H1 (cell line): Measurements from ENCODE around the gene RHOXF2B. TPM values are rescaled to one million over a fixed set of nuclear protein-coding genes. Genes with fewer than 3 reads are reported as not detected.

Experiments used
- CTCF ChIA-PET: fragments of 300-600 bp; sonication (Branson Sonifier 250); formaldehyde crosslinking; loops from one replicate; lab custom pipeline; 2021; ENCODE audit not compliant: partially characterized antibody; lab: Charles Lee
- POLR2A ChIA-PET: fragments of 300-600 bp; sonication (Branson Sonifier 250); formaldehyde crosslinking; loops from one replicate; lab custom pipeline; 2021; ENCODE audit warnings: inconsistent platforms; ENCODE audit not compliant: partially characterized antibody; lab: Charles Lee
- DNase-seq, 2 experiments: peaks; one replicate each; pipeline versions ENCODE4 v3.0.0 to v3.0.0-alpha.2; 2010 to 2022; ENCODE audit warnings: low spot score in 2 of 2, low read depth in 1 of 2, mixed read lengths in 1 of 2
- FAIRE-seq: peaks from 2 replicates; lab custom pipeline; 2011; peaks lifted over from hg19 to GRCh38; lab: Jason Lieb, UNC
- H2AFZ ChIP-seq: 2 replicates; pipeline ENCODE4 v1.8.1; 2012; ENCODE audit warnings: low read length, inconsistent platforms
- H2AK5ac ChIP-seq: 2 replicates; pipeline ENCODE4 v1.6.1; 2013; ENCODE audit warnings: low read depth, low read length
- H2BK120ac ChIP-seq: replicated peaks from 2 replicates; pipeline ENCODE3; 2013; ENCODE audit warnings: low read depth, low read length, inconsistent platforms
- H2BK12ac ChIP-seq: 2 replicates; pipeline ENCODE4 v1.6.1; 2013; ENCODE audit warnings: low read depth, low read length
- H2BK15ac ChIP-seq: 2 replicates; pipeline ENCODE4 v1.6.1; 2013; ENCODE audit warnings: low read length
- H2BK20ac ChIP-seq: 2 replicates; pipeline ENCODE4 v1.6.1; 2013; ENCODE audit warnings: low read length
- H2BK5ac ChIP-seq: 2 replicates; pipeline ENCODE4 v1.6.1; 2013; ENCODE audit warnings: low read depth, low read length
- H3K14ac ChIP-seq: 2 replicates; pipeline ENCODE4 v1.6.1; 2013; ENCODE audit warnings: inconsistent platforms; ENCODE audit not compliant: insufficient read length
- H3K18ac ChIP-seq: 2 replicates; pipeline ENCODE4 v1.6.1; 2013; ENCODE audit warnings: low read length; ENCODE audit errors: extremely low read depth
- H3K23ac ChIP-seq: 2 replicates; pipeline ENCODE4 v1.6.1; 2013; ENCODE audit warnings: inconsistent platforms; ENCODE audit not compliant: insufficient read length
- H3K23me2 ChIP-seq: 2 replicates; pipeline ENCODE4 v1.6.1; 2013; ENCODE audit warnings: low read depth, low read length
- H3K27ac ChIP-seq: 2 replicates; pipeline ENCODE4 v1.6.1; 2011; ENCODE audit warnings: low read depth, low read length, inconsistent platforms
- H3K27me3 ChIP-seq, 4 experiments: replicated peaks in 1 of 4; 1 replicate in 1 of 4; 2 replicates in 3 of 4; pipeline versions ENCODE4 v1.6.1 to v1.8.1; 2011 to 2013; ENCODE audit warnings: low read length in 3 of 4, mild to moderate bottlenecking in 3 of 4, inconsistent platforms in 2 of 4, mixed read lengths in 2 of 4, moderate library complexity in 1 of 4; ENCODE audit not compliant: control insufficient read depth in 3 of 4, insufficient read depth in 3 of 4; ENCODE audit errors: extremely low read depth in 1 of 4
- H3K36me3 ChIP-seq, 4 experiments: 2 replicates each; pipeline versions ENCODE4 v1.6.1 to v1.8.1; 2011 to 2013; ENCODE audit warnings: mild to moderate bottlenecking in 4 of 4, low read length in 3 of 4, moderate library complexity in 2 of 4, control low read depth in 1 of 4, inconsistent platforms in 1 of 4; ENCODE audit not compliant: insufficient read depth in 4 of 4, control insufficient read depth in 2 of 4
- H3K4ac ChIP-seq: replicated peaks from 2 replicates; pipeline ENCODE3; 2013; ENCODE audit warnings: low read length, low read depth, mixed read lengths, inconsistent platforms; ENCODE audit not compliant: insufficient read length
- H3K4me1 ChIP-seq, 4 experiments: replicated peaks in 1 of 4; 1 replicate in 1 of 4; 2 replicates in 3 of 4; pipeline versions ENCODE4 v1.6.1 to v1.8.1; 2011 to 2013; ENCODE audit warnings: low read length in 3 of 4, inconsistent platforms in 2 of 4, mixed read lengths in 1 of 4; ENCODE audit not compliant: insufficient read depth in 4 of 4, control insufficient read depth in 3 of 4
- H3K4me2 ChIP-seq, 2 experiments: 2 replicates each; pipeline versions ENCODE4 v1.6.1 to v1.8.1; 2011 to 2013; ENCODE audit warnings: low read depth in 2 of 2, low read length in 2 of 2, control low read depth in 1 of 2, inconsistent platforms in 1 of 2, mild to moderate bottlenecking in 1 of 2; ENCODE audit not compliant: insufficient read depth in 1 of 2
- H3K4me3 ChIP-seq, 4 experiments: fragments of 200-600, 300-600 bp in 1 of 4; sonication (generic), shearing (Covaris generic), sonication (Bioruptor Twin) in 1 of 4; 2 replicates each; pipeline versions ENCODE4 v1.5.1 to v1.8.1; 2011 to 2016; ENCODE audit warnings: low read length in 4 of 4, low read depth in 3 of 4, control low read depth in 2 of 4, inconsistent platforms in 2 of 4, mild to moderate bottlenecking in 2 of 4, mixed read lengths in 1 of 4, moderate library complexity in 1 of 4; ENCODE audit not compliant: insufficient read depth in 2 of 4; ENCODE audit errors: extremely low read depth in 1 of 4
- H3K56ac ChIP-seq: replicated peaks from 2 replicates; pipeline ENCODE3; 2013; ENCODE audit warnings: low read depth, mild to moderate bottlenecking, mixed read lengths, low read length, inconsistent platforms; ENCODE audit not compliant: insufficient read length
- H3K79me1 ChIP-seq: 2 replicates; pipeline ENCODE4 v1.6.1; 2013; ENCODE audit warnings: low read depth, low read length, control low read depth
- H3K79me2 ChIP-seq, 2 experiments: 2 replicates each; pipeline versions ENCODE4 v1.6.1 to v1.8.1; 2012 to 2013; ENCODE audit warnings: low read length in 2 of 2, mild to moderate bottlenecking in 2 of 2, inconsistent platforms in 1 of 2; ENCODE audit not compliant: insufficient read depth in 2 of 2, control insufficient read depth in 1 of 2
- H3K9ac ChIP-seq, 4 experiments: replicated peaks in 1 of 4; 1 replicate in 1 of 4; 2 replicates in 3 of 4; pipeline versions ENCODE4 v1.6.1 to v1.8.1; 2011 to 2013; ENCODE audit warnings: low read depth in 3 of 4, low read length in 3 of 4, control low read depth in 2 of 4, mild to moderate bottlenecking in 2 of 4, moderate library complexity in 2 of 4, inconsistent platforms in 1 of 4; ENCODE audit errors: extremely low read depth in 1 of 4
- H3K9me3 ChIP-seq, 2 experiments: 2 replicates each; pipeline versions ENCODE4 v1.6.1 to v1.8.1; 2012 to 2013; ENCODE audit warnings: mild to moderate bottlenecking in 2 of 2, moderate library complexity in 2 of 2, control low read depth in 1 of 2, inconsistent platforms in 1 of 2, low read depth in 1 of 2, low read length in 1 of 2, mixed read lengths in 1 of 2; ENCODE audit not compliant: insufficient read depth in 2 of 2
- H4K20me1 ChIP-seq, 2 experiments: replicated peaks in 1 of 2; 2 replicates each; pipeline versions ENCODE3 to v1.8.1; 2011 to 2013; ENCODE audit warnings: inconsistent platforms in 2 of 2, low read length in 2 of 2, mild to moderate bottlenecking in 1 of 2; ENCODE audit not compliant: insufficient read depth in 2 of 2, control insufficient read depth in 1 of 2
- H4K5ac ChIP-seq: 2 replicates; pipeline ENCODE4 v1.6.1; 2013; ENCODE audit warnings: low read length, low read depth, mixed read lengths, inconsistent platforms; ENCODE audit not compliant: insufficient read length
- H4K8ac ChIP-seq: 2 replicates; pipeline ENCODE4 v1.8.0; 2013; ENCODE audit warnings: mild to moderate bottlenecking, moderate library complexity, low read length, inconsistent platforms; ENCODE audit not compliant: insufficient read depth; ENCODE audit errors: extremely low read depth
- H4K91ac ChIP-seq: replicated peaks from 2 replicates; pipeline ENCODE3; 2013; ENCODE audit warnings: low read length, mixed read lengths, inconsistent platforms; ENCODE audit not compliant: insufficient read length
- ASH2L ChIP-seq: fragments of 200-600, 300-600 bp; sonication (generic); IDR thresholded peaks from one replicate; pipeline ENCODE4 v1.7.1; 2017; ENCODE audit warnings: low read length
- KDM5A ChIP-seq: fragments of 200-600 bp; IDR thresholded peaks from 2 replicates; pipeline ENCODE4 v1.7.1; 2012; ENCODE audit warnings: mild to moderate bottlenecking, low read length, inconsistent platforms, mixed read lengths
- MAX ChIP-seq: IDR thresholded peaks from 2 replicates; pipeline ENCODE4 v1.6.1; 2012; ENCODE audit warnings: inconsistent platforms
- RFX5 ChIP-seq: IDR thresholded peaks from 2 replicates; pipeline ENCODE4 v1.6.1; 2011; ENCODE audit warnings: low read depth, low read length, improper control_type of control experiment, borderline replicate concordance
- RXRA ChIP-seq: IDR thresholded peaks from 2 replicates; pipeline ENCODE4 v1.6.1; 2011; ENCODE audit warnings: low read depth, mild to moderate bottlenecking, low read length, moderate library complexity; ENCODE audit not compliant: insufficient read depth
- SIN3A ChIP-seq, 2 experiments: IDR thresholded peaks in 1 of 2; conservative IDR thresholded peaks in 1 of 2; 2 replicates each; pipeline ENCODE4 v1.6.1; 2011 to 2012; ENCODE audit warnings: low read length in 2 of 2, improper control_type of control experiment in 1 of 2, low read depth in 1 of 2, mild to moderate bottlenecking in 1 of 2
- SRF ChIP-seq: IDR thresholded peaks from 2 replicates; pipeline ENCODE4 v1.6.1; 2011; ENCODE audit warnings: mild to moderate bottlenecking, low read depth, low read length, moderate library complexity
- USF2 ChIP-seq: IDR thresholded peaks from 2 replicates; pipeline ENCODE4 v1.6.1; 2011; ENCODE audit warnings: low read length, improper control_type of control experiment
- WGBS, 2 experiments: shearing (Covaris generic) in 1 of 2; methylation state at CpG; one replicate each; pipeline versions ENCODE4 v1.1.6 to v1.1.7; 2013 to 2015; ENCODE audit warnings: low lambda C conversion rate in 2 of 2, mixed read lengths in 2 of 2, inconsistent platforms in 1 of 2, low coverage in 1 of 2, missing lambda C conversion rate in 1 of 2; ENCODE audit not compliant: insufficient replicate concordance in 2 of 2, insufficient coverage in 1 of 2, insufficient read length in 1 of 2; ENCODE audit errors: extremely low coverage in 1 of 2, missing lambda C conversion rate in 1 of 2; 5-methylcytosine and 5-hydroxymethylcytosine counted together
- polyA plus RNA-seq, 7 experiments: library from polyadenylated mRNA; depleted of rRNA in 3 of 7; stranded (reverse) in 5 of 7; unstranded in 2 of 7; fragments of >200 nt in 5 of 7; fragments of 200-250 nt in 2 of 7; gene quantifications; 1 replicate in 5 of 7; 2 replicates in 1 of 7; 4 replicates in 1 of 7; pipeline versions ENCODE4 v1.2.1 to v1.2.3, GENCODE V29; 2011 to 2013; ENCODE audit warnings: missing spikeins in 2 of 7, mixed read lengths in 2 of 7
- total RNA-seq: library from RNA; stranded (reverse); fragmentation: NEBNext Ultra II Directional; extraction: Animal tissue kit (Norgen Biotek cat#: 25700); gene quantifications from 2 replicates; pipeline ENCODE4 v1.2.1, GENCODE V29; 2021

The RHOXF2B gene
- total and polyA plus RNA-seq, 2 of the 8 experiments (the other 6 are each of a cell fraction or from before 2014, with no cell fraction given), result not detected

GRCh38 chrX:120125444-120125843 lies 48.0 kb upstream of the RHOXF2B start:
- no peak for TF ChIP-seq MAX
- no peak for TF ChIP-seq RXRA
- TF ChIP-seq SRF, result no peak
- TF ChIP-seq RFX5, result no peak
- no peak for TF ChIP-seq SIN3A (conservative IDR thresholded peaks at IDR 0.05 in 1 of 2, IDR thresholded peaks at IDR 0.05 in 1 of 2; ENCODE audit: low read depth in 1 of 2, low read length in 2 of 2)
- TF ChIP-seq KDM5A, result no peak
- TF ChIP-seq USF2, result no peak
- TF ChIP-seq ASH2L, result no peak
- TF ChIP-seq, all 59 proteins: peak for 0
- Histone ChIP-seq H4K20me1 (no peaks in the 10 kb centered on the region), H3K23me2 (no peaks in the 10 kb centered on the region), H2AFZ (no peak overlapping the region), H3K79me2 (no peaks in the 10 kb centered on the region), H3K9ac (no peak overlapping the region), H3K79me1 (no peaks in the 10 kb centered on the region), H3K9me3 (no peaks in the 10 kb centered on the region), H3K18ac (no peak overlapping the region), H3K27me3 (no peaks in the 10 kb centered on the region), H3K56ac (no peak overlapping the region), H2BK12ac (no peak overlapping the region), H3K4me3 (no peak overlapping the region), H2BK120ac (no peak overlapping the region), H3K4ac (no peak overlapping the region), H3K36me3 (no peaks in the 10 kb centered on the region), H4K8ac (no peak overlapping the region), H3K27ac (no peak overlapping the region), H3K4me1 (peaks cover 0 to 6% (median 2%) of the 10 kb centered on the region in 4 experiments; a peak in 4 of 7 replicates), H3K14ac (no peak overlapping the region), H3K4me2 (no peak overlapping the region), H3K23ac (no peak overlapping the region), H2AK5ac (no peak overlapping the region), H2BK20ac (no peak overlapping the region), H2BK15ac (no peak overlapping the region), H2BK5ac (no peak overlapping the region), H4K91ac (no peak overlapping the region), H4K5ac (no peak overlapping the region)
- DNase-seq (no peak), FAIRE-seq (no peak)
- WGBS, 2 experiments, result no CpG with 5 or more reads among the region's 3 CpGs
- ChIA-PET CTCF (no interaction called here), POLR2A (no interaction called here)
